Peyer's patch (tissue), 4 donors: ENCODE results near the gene GAS2L3.

Source experiments
- CTCF ChIP-seq, 6 experiments: fragments of 450-650 bp in 4 of 6; fragments of 200-600 bp in 2 of 6; sonication (generic) in 1 of 6; IDR thresholded peaks; one replicate each; pipeline ENCODE4 v1.5.1; 2017 to 2019; ENCODE audit warnings: antibody characterized with exemption in 6 of 6, mild to moderate bottlenecking in 3 of 6, moderate library complexity in 1 of 6
- POLR2A ChIP-seq, 2 donors: fragments of 450-650 bp; IDR thresholded peaks; one replicate each; pipeline ENCODE4 v1.5.1; 2017; ENCODE audit warnings: antibody characterized with exemption in 2 of 2, mild to moderate bottlenecking in 2 of 2, moderate library complexity in 2 of 2

GRCh38 chr12:100528034-100528433 lies 45.5 kb upstream of the GAS2L3 start:
- TF ChIP-seq CTCF (IDR thresholded peaks at IDR 0.05), result no peak
- TF ChIP-seq POLR2A (IDR thresholded peaks at IDR 0.05), result no peak
